Neural progenitor cell (in vitro differentiated cells): ENCODE measurements around the gene VWA3B.

Source experiments
- CTCF ChIP-seq: fragments of 200-600 bp; sonication (generic); IDR thresholded peaks from 2 replicates; pipeline ENCODE4 v1.5.1; 2017; ENCODE audit warnings: antibody characterized with exemption, mild to moderate bottlenecking
- EZH2 ChIP-seq: fragments of 200-600 bp; sonication (generic); IDR thresholded peaks from 2 replicates; pipeline ENCODE4 v1.6.1; 2017; ENCODE audit warnings: antibody characterized with exemption, mild to moderate bottlenecking, moderate library complexity
- EZH2phosphoT487 ChIP-seq: fragments of 200-600 bp; sonication (generic); IDR thresholded peaks from 2 replicates; pipeline ENCODE4 v1.6.1; 2017; ENCODE audit warnings: antibody characterized with exemption

GRCh38 chr2:98099939-98100743 lies 13.2 kb downstream of the VWA3B start:
- TF ChIP-seq CTCF (no peak), EZH2phosphoT487 (no peak), EZH2 (no peak)
